ENCODE results near the gene TOR1AIP2. TPM values are rescaled to one million over a fixed set of nuclear protein-coding genes. Genes with fewer than 3 reads are reported as not detected.

The TOR1AIP2 gene
- total and polyA plus RNA-seq, 2 of the 8 experiments (the other 6 are each of a cell fraction or from before 2014, with no cell fraction given), result 12.1 to 75.2 TPM

GRCh38 chr1:179882253-179883039 lies 4.8 kb upstream of the TOR1AIP2 start, which contains the start of gene TOR1AIP1 (continued):
- TF ChIP-seq GTF2F1 (IDR thresholded peaks at IDR 0.05; ENCODE audit: borderline replicate concordance, low read depth, low read length) (0 out of 2 replicates have a peak, but pooled peaks have one; percentile 63), POLR2A (IDR thresholded peaks at IDR 0.05; ENCODE audit: control extremely low read depth in 1 of 2, low read depth in 2 of 2, low read length in 2 of 2) (peak; percentile 82), SUZ12 (IDR thresholded peaks at IDR 0.05; ENCODE audit: low read length) (no peak), YY1 (IDR thresholded peaks at IDR 0.05; ENCODE audit: low read depth, low read length) (peak; percentile 98), RFX5 (IDR thresholded peaks at IDR 0.05; ENCODE audit: borderline replicate concordance, low read depth, low read length) (no peak), EGR1 (IDR thresholded peaks at IDR 0.05; ENCODE audit: borderline replicate concordance, low read depth, low read length) (peak; percentile 70; the same call in 1 of the 2 replicates), CREB1 (IDR thresholded peaks at IDR 0.05) (peak; percentile 90), SP2 (IDR thresholded peaks at IDR 0.05; ENCODE audit: low read length) (no peak), JUND (IDR thresholded peaks at IDR 0.05; ENCODE audit: low read length) (peak; percentile 42; the same call in 1 of the 2 replicates), RAD21 (IDR thresholded peaks at IDR 0.05 in 1 of 2, conservative IDR thresholded peaks at IDR 0.05 in 1 of 2; ENCODE audit: low read depth in 2 of 2, low read length in 2 of 2) (peak; percentile 3 to 18; a peak in 3 of 4 replicates), BACH1 (IDR thresholded peaks at IDR 0.05; ENCODE audit: low read length) (no peak; the same call in 1 of the 2 replicates), ASH2L (IDR thresholded peaks at IDR 0.05; ENCODE audit: low read length) (peak; percentile 98), EZH2 (IDR thresholded peaks at IDR 0.05; ENCODE audit: low read depth, low read length, severe bottlenecking) (no peak), TAF1 (IDR thresholded peaks at IDR 0.05; ENCODE audit: low read depth, low read length) (peak; percentile 91)

All from H1 (cell line).